ENCODE results near the gene CCNL1.

GRCh38 chr3:157123621-157124020 lies 36.3 kb downstream of the CCNL1 start:
- TF ChIP-seq, protein P1, sequence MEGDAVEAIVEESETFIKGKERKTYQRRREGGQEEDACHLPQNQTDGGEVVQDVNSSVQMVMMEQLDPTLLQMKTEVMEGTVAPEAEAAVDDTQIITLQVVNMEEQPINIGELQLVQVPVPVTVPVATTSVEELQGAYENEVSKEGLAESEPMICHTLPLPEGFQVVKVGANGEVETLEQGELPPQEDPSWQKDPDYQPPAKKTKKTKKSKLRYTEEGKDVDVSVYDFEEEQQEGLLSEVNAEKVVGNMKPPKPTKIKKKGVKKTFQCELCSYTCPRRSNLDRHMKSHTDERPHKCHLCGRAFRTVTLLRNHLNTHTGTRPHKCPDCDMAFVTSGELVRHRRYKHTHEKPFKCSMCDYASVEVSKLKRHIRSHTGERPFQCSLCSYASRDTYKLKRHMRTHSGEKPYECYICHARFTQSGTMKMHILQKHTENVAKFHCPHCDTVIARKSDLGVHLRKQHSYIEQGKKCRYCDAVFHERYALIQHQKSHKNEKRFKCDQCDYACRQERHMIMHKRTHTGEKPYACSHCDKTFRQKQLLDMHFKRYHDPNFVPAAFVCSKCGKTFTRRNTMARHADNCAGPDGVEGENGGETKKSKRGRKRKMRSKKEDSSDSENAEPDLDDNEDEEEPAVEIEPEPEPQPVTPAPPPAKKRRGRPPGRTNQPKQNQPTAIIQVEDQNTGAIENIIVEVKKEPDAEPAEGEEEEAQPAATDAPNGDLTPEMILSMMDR (conservative IDR thresholded peaks at IDR 0.05), result no peak
- no peak for TF ChIP-seq ZFX (IDR thresholded peaks at IDR 0.05)
